Stimulated activated CD8-positive, alpha-beta memory T cell treated with anti-CD3 and anti-CD28 coated beads, Interleukin-7, amount 100 ng/mL, for 1 hour (primary cell): ENCODE measurements around the gene FAM234A.
"Not testable (repeated sequence)": the region's sequence is repeated elsewhere in the genome, so short reads cannot be mapped to it uniquely, and the experiment has no call there.

Experiments
- DNase-seq, 2 donors: peaks; one replicate each; pipeline ENCODE4 v3.0.0-alpha.2; 2020; ENCODE audit warnings: low read depth in 2 of 2

The FAM234A gene

GRCh38 chr16:234468-235305 is at the start of gene FAM234A:
TSS of gene FAM234A (plus strand) at chr16:234821. CDS start at chr16:254414, 19,593 bp downstream.
- peak; percentile 88 to 89 for DNase-seq

GRCh38 chr16:185213-185612 is 49.4 kb upstream of the FAM234A start:
- DNase-seq = no peak

GRCh38 chr16:185691-186090 is 48.9 kb upstream of the FAM234A start:
- no peak for DNase-seq

- DNase-seq = no peak
Observed at GRCh38 chr16:187330-187729, 47.3 kb upstream of the FAM234A start.

GRCh38 chr16:188674-189073 is 45.9 kb upstream of the FAM234A start:
- no peak for DNase-seq

GRCh38 chr16:189604-190186 is 44.9 kb upstream of the FAM234A start:
- no peak for DNase-seq

- no peak for DNase-seq
Observed at GRCh38 chr16:191831-192230, 42.8 kb upstream of the FAM234A start.

GRCh38 chr16:192686-193085 is 41.9 kb upstream of the FAM234A start:
- DNase-seq = no peak

GRCh38 chr16:193441-193840 is 41.2 kb upstream of the FAM234A start:
- DNase-seq = no peak

- no peak for DNase-seq
Observed at GRCh38 chr16:194516-194915, 40.1 kb upstream of the FAM234A start.

GRCh38 chr16:200388-200787 is 34.2 kb upstream of the FAM234A start:
- no peak for DNase-seq

GRCh38 chr16:203246-203645 is 31.4 kb upstream of the FAM234A start:
- no peak for DNase-seq

- DNase-seq = not testable (repeated sequence)
Observed at GRCh38 chr16:204046-204445, 30.6 kb upstream of the FAM234A start.

- not testable (repeated sequence) for DNase-seq
Observed at GRCh38 chr16:209359-209758, 25.3 kb upstream of the FAM234A start.

GRCh38 chr16:211631-212180 is 22.9 kb upstream of the FAM234A start:
- DNase-seq = not testable (repeated sequence)

- DNase-seq = no peak
Observed at GRCh38 chr16:212999-213398, 21.6 kb upstream of the FAM234A start.

- no peak for DNase-seq
Observed at GRCh38 chr16:220021-220420, 14.6 kb upstream of the FAM234A start.

- DNase-seq = no peak
Observed at GRCh38 chr16:228151-228851, 6.3 kb upstream of the FAM234A start.

- DNase-seq = peak; percentile 67 to 71
Observed at GRCh38 chr16:228852-229730, 5.5 kb upstream of the FAM234A start, which contains the start of gene LUC7L. TSS of gene LUC7L (minus strand) at chr16:229449. CDS start at chr16:229339, 110 bp downstream.

GRCh38 chr16:229731-230281 is 4.8 kb upstream of the FAM234A start:
- DNase-seq = no peak

- not testable (repeated sequence) for DNase-seq
Observed at GRCh38 chr16:230351-230750, 4.3 kb upstream of the FAM234A start.
